Stimulated activated CD4-positive, alpha-beta T cell treated with anti-CD3 and anti-CD28 coated beads, Interleukin-2, amount 100 ng/mL, for 4 hours (primary cell): ENCODE measurements around the gene SMARCA2.

Experiments used
- DNase-seq: peaks from one replicate; pipeline ENCODE4 v3.0.0-alpha.2; 2020; ENCODE audit warnings: low read depth

The SMARCA2 gene

GRCh38 chr9:2174306-2174705 lies 159.2 kb downstream of the SMARCA2 start:
- DNase-seq, result no peak

GRCh38 chr9:2174911-2175310 lies 159.8 kb downstream of the SMARCA2 start:
- no peak for DNase-seq

- no peak for DNase-seq
Observed at GRCh38 chr9:2177121-2177520, 162.0 kb downstream of the SMARCA2 start.

- DNase-seq, result no peak
Observed at GRCh38 chr9:2178034-2178734, 163.0 kb downstream of the SMARCA2 start.

- no peak for DNase-seq
Observed at GRCh38 chr9:2179567-2179966, 164.4 kb downstream of the SMARCA2 start.

- DNase-seq, result no peak
Observed at GRCh38 chr9:2180154-2180553, 165.0 kb downstream of the SMARCA2 start.

- no peak for DNase-seq
Observed at GRCh38 chr9:2180704-2181103, 165.6 kb downstream of the SMARCA2 start.

GRCh38 chr9:2181792-2182191 lies 166.6 kb downstream of the SMARCA2 start:
- DNase-seq, result no peak

GRCh38 chr9:2190939-2191608 lies 175.9 kb downstream of the SMARCA2 start:
- DNase-seq, result no peak

GRCh38 chr9:2191609-2191972 lies 176.4 kb downstream of the SMARCA2 start:
- no peak for DNase-seq

- no peak for DNase-seq
Observed at GRCh38 chr9:2192356-2192979, 177.3 kb downstream of the SMARCA2 start.

- DNase-seq, result no peak
Observed at GRCh38 chr9:2193552-2193951, 178.4 kb downstream of the SMARCA2 start.

- DNase-seq, result no peak
Observed at GRCh38 chr9:2195211-2195610, 180.1 kb downstream of the SMARCA2 start.

GRCh38 chr9:2196757-2197156 lies 181.6 kb downstream of the SMARCA2 start:
- no peak for DNase-seq

- no peak for DNase-seq
Observed at GRCh38 chr9:2198956-2199635, 183.9 kb downstream of the SMARCA2 start.

GRCh38 chr9:2199999-2200796 lies 185.1 kb downstream of the SMARCA2 start:
- DNase-seq, result no peak

GRCh38 chr9:2208465-2208864 lies 193.3 kb downstream of the SMARCA2 start:
- no peak for DNase-seq

- no peak for DNase-seq
Observed at GRCh38 chr9:2208991-2209390, 193.8 kb downstream of the SMARCA2 start.

GRCh38 chr9:2209400-2209799 lies 194.3 kb downstream of the SMARCA2 start:
- no peak for DNase-seq

GRCh38 chr9:2210201-2210600 lies 195.1 kb downstream of the SMARCA2 start:
- DNase-seq, result no peak

- DNase-seq, result no peak
Observed at GRCh38 chr9:2213830-2214468, 198.8 kb downstream of the SMARCA2 start.

GRCh38 chr9:2214707-2215106 lies 199.6 kb downstream of the SMARCA2 start:
- no peak for DNase-seq
